NCI-H146 treated with DMSO at 0.1 percent for 48 hours (cell line): Measurements from ENCODE around the gene USP12.

Source experiments
- DNase-seq: peaks from one replicate; lab custom pipeline; 2025; ENCODE audit not compliant: unreplicated experiment; lab: John Stamatoyannopoulos, UW

Gene USP12

DNA sequence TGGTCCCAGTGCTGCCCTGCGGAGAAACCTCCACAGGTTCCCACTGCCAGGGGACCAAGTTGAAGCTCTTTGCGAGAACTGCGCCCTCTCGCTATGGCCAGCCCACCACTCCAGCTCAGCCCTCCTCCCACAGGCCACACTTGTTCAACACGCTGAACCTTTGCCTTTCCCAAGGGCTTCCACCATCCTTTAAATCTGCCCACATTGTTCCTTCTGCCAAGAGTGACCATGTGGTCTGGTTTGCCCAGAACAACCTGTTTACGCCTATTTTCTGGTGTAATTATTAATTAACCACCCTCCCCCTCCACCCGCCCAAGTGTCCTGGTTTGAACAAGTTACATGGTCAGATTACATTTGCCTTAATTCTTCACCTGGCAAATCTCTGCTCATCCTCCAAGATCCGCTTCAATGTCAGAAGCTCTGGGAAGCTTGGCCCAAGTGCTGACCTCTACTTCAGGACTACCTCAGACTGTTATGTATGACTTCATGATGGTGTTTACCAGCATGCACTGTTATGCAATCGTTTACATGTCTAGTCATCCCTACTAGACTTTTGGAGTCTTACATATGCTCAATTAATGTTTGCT is 12.0 kb upstream of the USP12 start:
- DNase-seq: no peak

DNA sequence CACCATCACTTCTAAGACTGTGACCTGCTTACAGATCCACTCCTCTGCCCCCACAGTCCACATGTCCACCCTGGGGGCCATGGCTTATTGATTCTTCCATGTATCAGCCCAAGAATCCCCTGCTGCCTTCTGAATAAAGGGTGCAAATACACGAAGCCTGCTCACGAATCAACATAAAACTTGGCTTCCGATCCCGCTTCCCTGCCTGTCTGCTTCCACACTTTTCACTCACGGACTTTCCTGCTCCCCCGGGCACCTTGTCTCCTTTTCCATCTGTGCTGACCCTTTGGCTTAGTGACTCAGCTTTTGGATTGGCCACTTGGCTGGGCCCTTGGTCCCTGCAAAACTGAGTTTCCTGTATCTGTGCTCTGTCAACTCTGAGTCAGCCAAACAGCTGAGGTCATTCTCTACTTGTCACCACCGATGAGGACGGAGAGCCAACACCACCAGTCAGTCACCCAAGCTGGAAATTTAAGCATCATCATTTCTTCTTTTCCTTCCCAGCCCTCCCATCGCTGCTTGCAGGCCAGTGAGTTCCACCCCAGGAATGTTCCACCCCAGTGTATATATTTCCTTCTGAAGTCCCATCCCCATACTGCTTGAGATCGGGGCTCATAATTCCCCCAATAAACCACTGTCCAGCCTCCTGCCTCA is 11.4 kb upstream of the USP12 start:
- no peak for DNase-seq

DNA sequence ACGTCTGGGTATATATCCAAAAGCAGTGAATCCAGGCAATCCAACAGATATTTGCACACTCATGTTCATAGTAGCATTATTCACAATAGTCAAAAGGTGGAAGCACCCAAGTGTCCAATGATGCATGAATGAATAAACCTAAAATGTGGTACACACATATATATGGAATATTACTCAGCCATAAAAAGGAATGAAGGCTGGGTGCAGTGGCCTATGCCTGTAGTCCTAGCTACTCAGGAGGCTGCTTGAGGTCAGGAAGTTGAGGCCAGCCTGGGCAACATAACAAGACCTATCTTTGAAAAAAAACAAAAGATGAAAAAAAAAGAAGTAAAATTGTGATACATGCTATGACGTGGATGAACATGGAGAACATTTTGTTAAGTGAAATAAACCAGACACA is 10.4 kb upstream of the USP12 start:
- no peak for DNase-seq

DNA sequence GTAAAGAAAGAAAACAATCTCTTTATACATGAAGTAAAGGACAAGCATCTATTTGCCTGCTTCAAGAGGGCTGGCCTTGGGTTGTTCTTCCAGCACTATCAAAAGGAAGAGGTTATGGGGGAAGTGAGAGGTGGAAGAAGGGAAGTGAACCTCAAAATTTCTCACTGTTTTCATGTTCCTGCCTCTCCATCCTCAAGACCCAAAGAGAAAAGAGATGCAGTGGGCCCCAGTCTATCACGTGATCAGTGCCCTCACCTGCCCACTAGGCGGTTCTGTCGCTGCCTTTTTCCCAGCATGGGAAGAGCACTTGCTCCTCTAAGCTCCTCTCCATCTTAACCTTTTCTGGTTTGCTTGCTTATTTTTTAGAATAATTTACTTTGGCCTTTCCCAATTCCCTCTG is 6.2 kb upstream of the USP12 start:
- no peak for DNase-seq

DNA sequence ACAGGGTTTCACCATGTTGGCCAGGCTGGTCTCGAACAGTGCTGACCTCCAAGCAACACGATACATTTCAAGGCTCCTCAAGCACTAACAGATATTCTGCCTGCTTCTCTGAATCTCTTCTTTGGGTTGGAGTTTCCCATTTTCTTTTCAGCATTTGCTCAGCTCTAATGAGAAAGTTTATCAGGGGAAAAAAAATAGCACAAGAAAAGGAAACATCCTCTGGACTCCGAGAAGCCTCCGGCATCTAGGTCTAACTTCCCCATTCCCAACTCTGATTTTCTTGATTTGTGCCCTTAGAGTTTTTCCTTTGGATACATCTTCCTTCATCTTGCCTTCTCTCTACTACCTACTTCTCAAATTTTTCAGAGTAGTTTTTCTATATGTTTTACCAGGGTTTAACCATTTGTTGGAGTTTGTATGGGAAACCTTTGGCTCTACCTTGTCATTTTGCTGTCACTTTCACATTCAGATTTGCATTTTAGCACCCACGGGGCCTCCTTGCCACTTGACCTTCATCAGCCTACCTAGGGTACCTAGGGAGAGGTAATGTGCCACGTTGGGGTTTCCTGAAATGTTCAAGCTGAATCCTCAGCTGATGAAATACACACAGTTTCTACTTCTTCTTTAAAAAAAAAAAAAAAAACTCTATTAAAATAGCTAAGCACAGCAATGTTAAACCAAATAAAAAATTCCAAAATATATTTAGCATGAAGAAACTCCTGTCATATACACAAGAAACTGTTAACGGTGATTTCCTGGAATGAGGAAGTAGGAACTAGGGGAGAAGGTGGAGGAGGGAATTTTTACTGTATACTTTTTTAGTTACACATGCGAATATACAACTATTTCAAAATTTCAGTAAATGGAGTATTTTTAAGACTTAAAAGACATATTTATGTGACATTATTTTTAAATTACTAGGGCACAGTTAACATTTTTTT is 5.1 kb upstream of the USP12 start:
- no peak for DNase-seq

DNA sequence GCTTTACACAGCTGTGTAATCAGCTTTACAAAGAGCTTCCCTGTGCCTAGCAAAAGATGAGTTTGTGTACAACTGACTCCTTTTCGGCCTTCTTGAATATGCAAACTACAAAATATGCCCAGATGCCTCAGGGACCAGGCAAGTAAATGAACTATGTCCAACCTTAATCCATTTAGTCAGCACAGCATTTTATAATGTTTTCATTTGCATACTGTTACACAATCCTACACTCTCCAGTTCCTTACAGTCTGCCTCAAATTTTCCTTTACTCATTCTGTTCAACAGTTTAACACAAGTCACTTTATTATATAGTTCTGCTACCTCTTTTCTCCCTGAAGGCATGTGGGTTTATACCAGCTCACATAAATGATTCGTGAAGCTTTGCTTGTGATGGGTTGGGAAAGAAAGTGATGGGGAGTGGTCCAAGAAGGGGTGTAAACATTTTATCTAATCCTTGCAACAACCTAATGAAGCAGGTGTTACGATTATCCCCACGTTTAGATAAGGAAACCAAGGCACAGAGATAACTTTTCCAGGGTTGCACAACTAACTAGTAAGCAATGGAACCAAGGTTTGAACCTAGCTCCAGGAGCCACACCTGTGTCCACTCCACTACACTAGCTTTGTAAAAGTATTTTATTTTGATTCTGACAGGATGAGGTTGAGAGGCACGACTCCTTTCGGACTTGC is 3.3 kb upstream of the USP12 start:
- DNase-seq: no peak

DNA sequence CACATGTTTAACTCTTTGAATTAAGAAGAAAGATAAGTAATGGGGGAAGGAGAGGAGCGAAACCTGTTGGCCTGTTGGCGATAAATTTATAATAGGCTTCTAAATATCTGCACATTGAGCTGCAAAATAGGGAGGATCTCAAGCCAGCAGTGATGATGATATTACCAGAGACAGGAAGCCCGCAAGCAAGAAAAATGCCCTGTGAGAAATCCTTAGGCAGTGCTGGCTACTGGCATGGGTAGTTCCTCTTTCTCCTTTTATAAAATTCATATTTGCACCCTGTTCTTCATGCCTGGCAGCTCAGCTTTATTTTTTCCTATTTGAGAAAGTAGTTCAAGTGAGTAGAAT is 858 bp upstream of the USP12 start:
- no peak for DNase-seq

DNA sequence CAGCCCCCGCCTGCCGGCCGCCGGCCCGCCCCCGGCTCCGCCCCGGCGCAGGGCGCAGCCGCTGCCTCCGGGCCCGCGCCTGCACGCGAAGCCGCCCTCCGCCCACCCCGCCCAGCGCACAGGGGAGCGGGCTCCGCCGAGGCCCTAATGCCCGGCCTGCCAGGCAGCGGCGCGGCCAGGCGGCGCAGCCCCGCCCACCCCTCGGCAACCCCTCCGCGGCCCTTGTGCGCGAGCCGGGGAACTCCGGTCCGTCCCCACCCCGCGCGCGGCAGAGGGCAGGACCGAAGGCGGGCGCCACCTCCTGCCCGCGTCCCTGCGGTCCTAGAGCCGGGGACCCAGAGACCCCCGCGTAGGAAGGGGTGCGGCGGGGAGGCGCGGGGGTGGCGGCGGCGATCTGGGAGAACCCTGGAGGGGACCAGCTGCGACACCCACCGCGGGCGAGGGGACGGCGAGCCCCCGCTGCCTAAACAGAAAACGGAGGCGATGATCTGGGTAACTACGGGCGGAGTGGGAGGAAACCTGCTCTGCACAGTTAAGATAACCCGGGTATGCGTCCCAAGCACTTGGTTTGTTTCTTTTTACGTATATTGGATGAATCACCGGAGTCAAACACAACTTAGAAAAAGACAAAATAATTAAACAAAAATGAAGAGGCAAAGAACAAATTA is 350 bp upstream of the USP12 start:
- peak; percentile 78 for DNase-seq

DNA sequence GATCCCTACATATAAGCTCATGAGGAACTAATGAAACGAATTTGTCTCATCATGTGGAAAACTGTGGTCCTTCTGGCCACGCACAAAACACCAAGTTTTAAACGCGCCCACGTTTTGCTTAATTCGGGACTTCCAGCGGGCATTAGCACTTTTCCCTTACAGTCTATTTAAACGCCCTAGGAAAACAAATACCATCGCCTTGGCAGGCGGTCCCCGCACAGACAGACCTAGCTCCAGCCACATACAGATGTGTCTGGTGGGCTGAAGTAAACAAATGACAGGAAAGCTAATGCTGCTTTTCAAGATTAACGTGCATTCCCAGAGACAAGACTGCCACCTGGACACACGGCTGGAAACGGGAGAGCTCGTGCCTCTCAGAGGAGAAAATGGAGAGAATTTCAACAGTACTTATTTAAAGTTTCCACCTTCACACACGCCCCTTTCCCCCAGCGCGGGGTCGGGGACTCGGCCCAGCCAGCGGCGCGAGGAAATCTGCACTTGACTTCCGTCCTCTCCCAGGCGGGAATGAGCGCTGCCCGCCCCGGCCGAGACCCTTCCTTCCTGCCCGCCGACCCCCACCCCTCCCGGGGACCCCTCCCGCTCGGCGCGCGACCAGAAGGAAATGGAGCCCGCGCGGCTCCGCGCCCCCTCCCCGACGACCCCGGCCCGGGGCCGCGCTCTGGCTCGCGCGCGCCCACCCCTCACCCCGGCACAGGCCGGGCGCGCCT is 931 bp downstream of the USP12 start:
- DNase-seq: peak; percentile 36

DNA sequence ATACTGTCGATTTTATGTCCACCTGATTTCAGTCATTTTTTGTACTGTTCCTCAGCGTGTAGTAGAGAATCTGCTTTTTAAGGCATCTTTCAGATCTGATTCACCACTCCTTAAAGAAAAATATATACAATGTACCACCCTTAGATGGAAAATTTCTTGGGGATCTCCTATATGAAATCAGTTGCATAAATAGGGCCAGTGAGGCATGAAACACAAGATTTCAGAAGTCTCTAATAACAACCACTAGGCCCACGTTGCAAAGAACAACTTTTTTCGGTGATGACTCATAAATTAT is 1.4 kb downstream of the USP12 start:
- no peak for DNase-seq

DNA sequence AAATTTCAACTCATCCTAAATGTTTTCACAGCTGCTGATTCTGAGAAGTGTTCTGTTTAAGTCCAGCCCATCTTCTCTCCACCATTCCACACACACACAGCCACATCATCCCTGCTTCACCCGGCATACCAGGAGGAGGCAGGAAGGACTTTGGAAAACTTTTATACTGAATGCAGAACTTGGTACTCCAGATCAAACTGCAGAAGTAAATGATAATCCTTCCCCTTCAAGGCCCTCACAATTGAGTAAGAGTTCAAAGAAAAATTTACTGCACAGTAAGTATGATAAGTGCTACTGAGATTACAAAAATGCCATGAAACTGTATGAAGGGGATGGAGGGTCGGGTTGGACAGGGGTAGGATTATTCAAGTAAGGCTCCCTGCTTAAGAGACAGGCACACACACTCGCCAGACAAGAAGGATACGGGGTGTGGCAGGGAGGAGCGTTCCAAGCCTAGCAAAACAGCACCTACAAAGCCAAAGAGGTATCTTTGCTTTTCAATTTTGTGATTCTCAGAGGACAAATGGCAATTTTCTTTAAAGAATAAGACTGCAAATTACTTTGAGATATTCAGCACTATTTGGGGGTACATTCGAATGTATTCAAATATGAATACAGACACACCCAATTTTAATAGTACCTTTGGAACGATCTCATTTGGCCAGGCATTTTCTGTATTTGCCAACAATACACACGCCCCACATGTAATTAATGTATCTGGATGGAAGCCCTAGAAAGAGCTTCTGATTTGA is 2.5 kb downstream of the USP12 start:
- DNase-seq: no peak

DNA sequence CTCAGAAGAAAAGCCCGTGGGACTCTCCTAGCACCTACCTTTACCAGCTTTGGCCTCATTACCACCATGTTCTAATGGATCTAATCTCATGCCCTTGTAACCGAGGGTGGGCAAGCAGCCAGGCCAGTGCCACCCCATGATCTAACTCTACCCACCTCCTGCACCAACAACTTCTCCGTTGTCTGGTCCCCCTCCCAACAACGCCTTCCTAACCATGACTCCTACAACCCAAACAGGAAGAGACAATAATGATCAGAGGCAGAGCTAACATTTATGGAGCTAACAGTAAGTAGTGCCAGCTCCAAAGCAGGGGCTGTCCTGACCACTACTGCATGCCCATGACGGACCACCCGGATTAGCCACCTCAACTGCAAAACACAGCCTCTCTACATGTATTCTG is 3.5 kb downstream of the USP12 start:
- DNase-seq: no peak

DNA sequence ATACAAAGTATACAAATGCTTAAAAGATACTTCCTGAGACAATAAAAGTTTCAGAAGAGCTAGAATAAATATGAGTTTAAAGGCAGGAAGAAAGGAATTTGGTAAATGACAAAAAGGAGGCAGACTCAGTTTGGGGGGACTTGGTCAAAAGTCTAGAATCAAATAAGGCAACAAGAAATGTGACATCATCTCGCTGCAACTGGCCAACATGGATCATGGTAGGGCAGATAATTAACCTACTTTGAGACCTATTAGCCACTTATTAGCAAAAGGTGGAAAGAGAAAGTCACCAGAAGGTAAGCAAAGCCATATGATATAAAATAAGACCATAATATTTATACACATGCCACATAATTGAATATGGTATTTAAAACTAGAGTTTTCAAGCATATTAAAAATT is 5.3 kb downstream of the USP12 start:
- no peak for DNase-seq

DNA sequence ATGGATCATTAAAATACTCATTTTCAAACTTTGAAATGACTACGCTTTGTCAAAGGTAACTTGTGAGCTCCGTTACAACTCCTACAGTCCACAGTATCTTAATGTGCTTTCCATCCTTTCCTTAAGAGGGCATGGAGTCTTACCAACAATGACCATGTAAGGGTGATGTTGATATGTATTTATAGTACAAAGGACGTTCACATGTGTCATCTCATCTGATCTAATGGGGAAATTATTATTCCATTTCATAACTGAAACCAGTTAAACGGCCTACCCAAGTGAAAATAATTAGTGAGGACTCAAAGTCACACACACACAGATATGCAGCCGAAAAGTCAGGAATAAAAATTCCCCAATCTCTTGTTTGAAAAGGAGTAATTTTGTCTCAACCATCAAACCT is 9.6 kb downstream of the USP12 start:
- DNase-seq: no peak

DNA sequence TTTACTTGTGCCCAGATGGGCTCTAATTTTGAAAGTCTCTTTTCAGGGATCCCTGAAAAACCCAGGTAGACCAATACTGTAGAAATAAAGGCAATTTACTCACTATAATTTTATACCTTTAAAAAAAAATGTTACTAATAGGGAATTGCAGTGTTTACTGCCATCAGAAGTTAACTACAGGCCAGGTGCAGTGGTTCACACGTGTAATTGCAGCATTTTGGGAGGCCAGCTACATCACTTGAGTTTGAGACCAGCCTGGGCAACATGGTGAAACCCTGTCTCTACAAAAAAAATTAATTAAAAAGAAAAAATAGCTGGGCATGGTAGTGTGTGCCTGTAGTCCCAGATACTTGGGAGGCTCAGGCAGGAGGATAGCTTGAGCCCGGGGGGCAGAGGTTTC is 10.2 kb downstream of the USP12 start:
- DNase-seq: no peak

DNA sequence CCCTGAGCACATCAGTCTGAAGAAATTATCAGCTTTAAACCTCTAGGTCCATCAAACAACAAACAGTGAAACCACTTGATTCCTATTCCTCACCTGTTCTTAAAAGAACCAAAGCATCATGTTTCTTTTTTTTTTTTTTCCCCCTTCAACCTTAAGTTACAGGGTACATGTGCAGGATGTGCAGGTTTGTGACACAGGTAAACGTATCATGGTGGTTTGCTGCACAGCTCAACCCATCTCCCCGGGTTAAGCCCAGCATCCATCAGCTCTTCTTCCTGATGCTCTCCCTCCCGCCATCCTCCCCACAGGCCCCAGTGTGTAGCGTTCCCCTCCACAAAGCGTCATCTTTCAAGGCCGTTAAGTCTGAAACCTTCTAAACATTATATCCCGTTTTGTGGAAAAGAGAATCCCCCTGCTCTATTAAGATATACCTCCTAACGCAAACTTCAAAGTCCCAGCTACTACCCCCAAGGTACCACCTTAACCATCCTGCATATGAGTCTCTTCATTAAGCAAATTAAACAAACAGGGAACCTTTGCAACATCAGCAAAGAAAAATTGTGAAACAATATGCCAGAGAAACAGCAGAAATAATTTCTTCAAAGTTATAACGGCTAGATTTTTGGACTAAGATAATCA is 10.8 kb downstream of the USP12 start:
- DNase-seq: no peak

DNA sequence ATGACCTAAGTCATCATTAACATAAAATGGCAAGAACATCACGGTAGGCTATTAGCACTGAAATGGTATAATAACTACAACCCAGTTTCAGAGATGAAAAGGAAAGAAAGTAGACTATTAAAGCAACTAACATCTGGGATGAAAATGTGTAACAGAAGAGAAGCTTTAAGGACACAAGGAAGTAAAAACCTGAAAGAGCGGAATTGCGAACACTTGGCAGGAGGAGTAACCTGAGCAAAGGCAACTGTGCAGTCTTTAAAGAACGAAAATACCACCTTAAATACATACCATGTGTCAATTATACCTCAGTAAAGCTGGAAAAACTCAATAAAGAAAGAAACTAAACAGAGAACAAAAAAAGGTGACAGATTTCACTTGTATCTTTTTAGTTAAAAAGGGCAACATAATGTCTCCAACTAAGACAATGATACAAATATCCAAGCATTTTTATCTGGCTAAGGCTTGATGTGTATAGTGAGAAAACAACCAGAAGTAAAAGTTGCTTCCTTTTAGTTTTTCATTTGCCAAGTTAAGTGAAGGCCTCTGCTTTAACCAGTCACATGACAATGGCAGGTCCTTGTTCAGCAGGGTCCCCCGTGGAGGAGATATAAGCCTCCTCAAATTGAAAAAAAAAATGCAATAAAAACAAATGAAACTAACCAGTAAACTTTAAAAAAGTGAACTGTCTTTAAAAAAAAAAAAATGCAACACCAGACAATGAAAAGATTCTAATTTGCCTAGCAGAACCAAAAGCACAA is 11.6 kb downstream of the USP12 start:
- DNase-seq: no peak

DNA sequence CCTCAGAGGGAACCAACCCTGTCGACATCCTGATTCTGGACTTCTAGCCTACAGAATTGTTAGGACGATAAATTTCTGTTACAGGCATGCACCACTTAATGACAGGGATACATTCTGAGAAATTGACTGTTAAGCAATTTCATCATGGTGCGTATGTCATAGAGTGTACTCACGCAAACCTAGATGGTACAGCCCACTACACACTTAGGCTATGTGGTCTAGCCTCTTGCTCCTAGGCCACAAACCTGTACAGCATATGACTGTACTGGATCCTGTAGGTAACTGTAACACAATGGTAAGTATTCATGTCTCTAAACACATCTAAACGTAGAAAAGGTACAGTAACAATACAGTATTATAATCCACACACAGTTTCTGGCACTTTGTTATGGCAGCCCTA is 13.3 kb downstream of the USP12 start:
- DNase-seq: no peak
